ENCODE results near the gene HENMT1. TPM values are rescaled to one million over a fixed set of nuclear protein-coding genes. Genes with fewer than 3 reads are reported as not detected.

The HENMT1 gene
- total and polyA plus RNA-seq, 2 experiments from 2014 or later, result 3.8 to 4.7 TPM

DNA sequence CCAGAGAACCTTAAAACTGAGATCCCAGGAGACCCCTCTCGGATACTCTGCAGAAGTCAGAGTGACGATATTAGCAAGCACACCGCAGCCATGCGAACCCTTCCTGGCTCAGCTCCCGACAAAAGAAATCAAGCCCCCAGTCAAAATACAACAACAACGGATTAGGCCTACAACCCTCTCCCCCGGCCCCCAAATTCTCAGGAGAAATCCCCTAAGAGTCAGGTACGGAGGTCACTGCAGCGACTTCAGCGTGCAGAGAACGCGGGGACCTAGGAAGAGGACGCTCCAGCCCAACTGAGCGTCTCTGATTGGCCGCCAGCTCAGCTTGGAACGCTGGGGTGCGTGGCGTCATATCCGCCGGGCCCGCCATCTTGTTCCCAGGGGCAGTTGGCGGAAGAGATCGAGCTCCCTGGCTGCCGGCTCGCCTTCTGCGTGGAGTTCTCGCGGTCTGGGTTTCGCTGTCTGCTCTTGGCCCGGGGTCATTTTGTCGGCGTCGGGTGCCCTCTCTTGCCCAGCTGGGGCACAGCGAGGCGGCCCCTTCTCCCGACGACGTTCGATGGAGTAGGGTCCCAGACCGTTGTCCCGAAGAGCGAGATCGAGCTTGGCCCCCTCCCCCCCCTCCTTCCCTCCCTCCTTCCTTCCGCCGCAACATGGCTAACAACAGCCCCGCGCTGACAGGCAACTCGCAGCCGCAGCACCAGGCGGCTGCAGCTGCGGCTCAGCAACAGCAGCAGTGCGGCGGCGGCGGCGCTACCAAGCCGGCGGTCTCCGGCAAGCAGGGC lies 31.2 kb upstream of the HENMT1 start, which contains the start of gene PRPF38B:
PRPF38B (plus strand) TSS at position 369 of the 782 bp plus-strand sequence; CDS start at position 651, 282 bp downstream.
- under 1% methylated on average over 52 of the region's 59 CpGs for WGBS (ENCODE audit: low lambda C conversion rate, missing lambda C conversion rate)
- Histone ChIP-seq H3K36me3 (replicated peaks; ENCODE audit: insufficient read depth, low read depth) (no peaks in the 10 kb centered on the region), H3K79me2 (peaks cover 56% of the 10 kb centered on the region), H3K9me3 (ENCODE audit: low read depth) (no peaks in the 10 kb centered on the region), H3K27ac (peak within 1 kb of the TSS; percentile 96), H3K4me1 (ENCODE audit: insufficient read depth) (peaks cover 20% of the 10 kb centered on the region), H3K27me3 (no peaks in the 10 kb centered on the region), H2AFZ (peak within 1 kb of the TSS; percentile 72), H3K9me2 (replicated peaks; ENCODE audit: insufficient read depth) (no peaks in the 10 kb centered on the region), H4K20me1 (ENCODE audit: insufficient read depth, poor library complexity, severe bottlenecking) (peaks cover 33% of the 10 kb centered on the region), H3K4me2 (peak within 1 kb of the TSS; percentile 92), H3K4me3 (peak within 1 kb of the TSS; percentile 76)
- peak; percentile 95 for DNase-seq (ENCODE audit: low spot score)
- peak; percentile 2 for TF ChIP-seq CTCF (IDR thresholded peaks at IDR 0.05; ENCODE audit: poor library complexity)
- no peak for TF ChIP-seq EZH2 (IDR thresholded peaks at IDR 0.05; ENCODE audit: borderline replicate concordance)

GRCh38 chr1:108691128-108691941 lies 30.4 kb upstream of the HENMT1 start:
- peak overlapping the region; percentile 72 for H2AFZ ChIP-seq
- no peak for DNase-seq (ENCODE audit: low spot score)
- H3K4me1 ChIP-seq (ENCODE audit: insufficient read depth), result peaks cover 20% of the 10 kb centered on the region
- no peaks in the 10 kb centered on the region for H3K9me2 ChIP-seq (replicated peaks; ENCODE audit: insufficient read depth)
- no peak for TF ChIP-seq EZH2 (IDR thresholded peaks at IDR 0.05; ENCODE audit: borderline replicate concordance)
- TF ChIP-seq EZH2phosphoT487 (IDR thresholded peaks at IDR 0.05; ENCODE audit: low read depth, severe bottlenecking, unreplicated experiment), result no peak
- peaks cover 51% of the 10 kb centered on the region for H3K79me2 ChIP-seq
- H4K20me1 ChIP-seq (ENCODE audit: insufficient read depth, poor library complexity, severe bottlenecking), result peaks cover 29% of the 10 kb centered on the region
- H3K27ac ChIP-seq, result peak overlapping the region; percentile 96
- H3K36me3 ChIP-seq (replicated peaks; ENCODE audit: insufficient read depth, low read depth), result no peaks in the 10 kb centered on the region
- peak overlapping the region; percentile 88 for H3K4me2 ChIP-seq
- H3K9me3 ChIP-seq (ENCODE audit: low read depth), result no peaks in the 10 kb centered on the region
- H3K27me3 ChIP-seq, result no peaks in the 10 kb centered on the region
- 35% methylated on average over 12 of the region's 12 CpGs for WGBS (ENCODE audit: low lambda C conversion rate, missing lambda C conversion rate)
- H3K4me3 ChIP-seq, result peak overlapping the region; percentile 76

- TF ChIP-seq EZH2phosphoT487 (IDR thresholded peaks at IDR 0.05; ENCODE audit: low read depth, severe bottlenecking, unreplicated experiment) (no peak), CTCF (IDR thresholded peaks at IDR 0.05; ENCODE audit: poor library complexity) (no peak), EZH2 (IDR thresholded peaks at IDR 0.05; ENCODE audit: borderline replicate concordance) (no peak)
- Histone ChIP-seq H2AFZ (no peak overlapping the region), H3K4me3 (no peak overlapping the region), H3K27me3 (no peaks in the 10 kb centered on the region), H3K9me3 (ENCODE audit: low read depth) (no peaks in the 10 kb centered on the region), H3K79me2 (peaks cover 12% of the 10 kb centered on the region), H3K4me1 (ENCODE audit: insufficient read depth) (peaks cover 7% of the 10 kb centered on the region), H3K36me3 (replicated peaks; ENCODE audit: insufficient read depth, low read depth) (no peaks in the 10 kb centered on the region), H3K27ac (no peak overlapping the region), H4K20me1 (ENCODE audit: insufficient read depth, poor library complexity, severe bottlenecking) (no peaks in the 10 kb centered on the region), H3K9me2 (replicated peaks; ENCODE audit: insufficient read depth) (no peaks in the 10 kb centered on the region), H3K4me2 (no peak overlapping the region)
- WGBS (ENCODE audit: low lambda C conversion rate, missing lambda C conversion rate), result 31% methylated on average over 2 of the region's 2 CpGs
- DNase-seq (ENCODE audit: low spot score), result no peak
Observed at GRCh38 chr1:108686614-108687313, 25.9 kb upstream of the HENMT1 start.
